Naive thymus-derived CD4-positive, alpha-beta T cell (primary cell): Measurements from ENCODE around the gene FAR2. TPM values are rescaled to one million over a fixed set of nuclear protein-coding genes. Genes with fewer than 3 reads are reported as not detected.

Experiments used
- ATAC-seq: fragments of 150-1000 bp; cut with Tn5 transposase; 2 replicates; pipeline ENCODE4 v1.10.0; 2021; ENCODE audit warnings: mild to moderate bottlenecking, moderate library complexity
- CTCF ChIA-PET: fragments of 350-600 bp; sonication (Branson Sonifier 250); formaldehyde crosslinking; loops from one replicate; lab custom pipeline; 2021; ENCODE audit warnings: antibody characterized with exemption; lab: Charles Lee
- POLR2A ChIA-PET: fragments of 350-600 bp; sonication (Branson Sonifier 250); formaldehyde crosslinking; loops from one replicate; lab custom pipeline; 2021; ENCODE audit warnings: antibody characterized with exemption, inconsistent platforms; lab: Charles Lee
- DNase-seq, 9 donors: peaks; one replicate each; pipeline versions ENCODE4 v3.0.0 to v3.0.0-alpha.2; 2020 to 2022; ENCODE audit warnings: mixed read lengths in 1 of 9
- H3K27ac ChIP-seq: one replicate; pipeline ENCODE4 v1.7.0; 2013; ENCODE audit warnings: mild to moderate bottlenecking, low read depth, low read length, moderate library complexity
- H3K27me3 ChIP-seq, 2 donors: one replicate each; pipeline ENCODE4 v1.7.0; 2013; ENCODE audit warnings: low read length in 2 of 2, mild to moderate bottlenecking in 2 of 2, moderate library complexity in 2 of 2; ENCODE audit not compliant: control insufficient read depth in 2 of 2, insufficient read depth in 2 of 2
- H3K36me3 ChIP-seq, 3 experiments: 1 replicate in 2 of 3; 2 replicates in 1 of 3; pipeline ENCODE4 v1.7.0; 2013; ENCODE audit warnings: low read length in 3 of 3, mild to moderate bottlenecking in 3 of 3, moderate library complexity in 1 of 3; ENCODE audit not compliant: insufficient read depth in 3 of 3, control insufficient read depth in 2 of 3
- H3K4me1 ChIP-seq, 2 donors: one replicate each; pipeline ENCODE4 v1.7.0; 2013; ENCODE audit warnings: low read length in 2 of 2, mild to moderate bottlenecking in 2 of 2, moderate library complexity in 1 of 2; ENCODE audit not compliant: control insufficient read depth in 2 of 2, insufficient read depth in 2 of 2
- H3K4me3 ChIP-seq: 2 replicates; pipeline ENCODE4 v1.7.0; 2013; ENCODE audit warnings: mild to moderate bottlenecking, low read length
- H3K9me3 ChIP-seq, 3 experiments: 1 replicate in 2 of 3; 2 replicates in 1 of 3; pipeline ENCODE4 v1.7.0; 2013; ENCODE audit warnings: low read length in 3 of 3; ENCODE audit not compliant: control insufficient read depth in 2 of 3
- H3K27ac Mint-ChIP-seq, 9 donors: one replicate each; pipeline ENCODE4 v1.8.0; 2020 to 2022; ENCODE audit warnings: mixed read lengths in 9 of 9, mild to moderate bottlenecking in 8 of 9, moderate library complexity in 5 of 9, inconsistent platforms in 2 of 9
- H3K27me3 Mint-ChIP-seq, 5 donors: one replicate each; pipeline ENCODE4 v1.8.0; 2021 to 2022; ENCODE audit warnings: mixed read lengths in 5 of 5, mild to moderate bottlenecking in 1 of 5
- H3K36me3 Mint-ChIP-seq, 5 donors: one replicate each; pipeline ENCODE4 v1.8.0; 2020 to 2022; ENCODE audit warnings: mixed read lengths in 5 of 5, mild to moderate bottlenecking in 3 of 5, inconsistent platforms in 1 of 5
- H3K4me1 Mint-ChIP-seq, 7 donors: one replicate each; pipeline ENCODE4 v1.8.0; 2020 to 2022; ENCODE audit warnings: mixed read lengths in 7 of 7, mild to moderate bottlenecking in 3 of 7, inconsistent platforms in 1 of 7
- H3K4me3 Mint-ChIP-seq, 10 donors: one replicate each; pipeline ENCODE4 v1.8.0; 2020 to 2022; ENCODE audit warnings: mild to moderate bottlenecking in 10 of 10, mixed read lengths in 10 of 10, moderate library complexity in 6 of 10, inconsistent platforms in 2 of 10
- H3K9me3 Mint-ChIP-seq, 11 donors: one replicate each; pipeline ENCODE4 v1.8.0; 2020 to 2022; ENCODE audit warnings: mixed read lengths in 11 of 11, mild to moderate bottlenecking in 4 of 11, inconsistent platforms in 1 of 11, moderate library complexity in 1 of 11
- intact Hi-C, 2 donors: fragments of 100-400 bp; cut with micrococcal nuclease; formaldehyde crosslinking; loops; one replicate each; pipeline ENCODE4 v1.15.1; 2023
- polyA plus RNA-seq, 2 donors: library from polyadenylated mRNA; unstranded; fragments of 300-500 nt; fragmentation: Illumina TruSeq; gene quantifications; one replicate each; pipeline ENCODE4 v1.2.3, GENCODE V29; 2021
- total RNA-seq, 6 experiments: library from RNA in 5 of 6; stranded (reverse) in 5 of 6; gene quantifications; 1 replicate in 5 of 6; 2 replicates in 1 of 6; pipeline ENCODE4 v1.2.3 and lab custom pipeline; 2021 to 2026

Gene FAR2
- total and polyA plus RNA-seq, 7 experiments from 2014 or later = 1.1 to 11.1 (median 1.9) TPM

DNA sequence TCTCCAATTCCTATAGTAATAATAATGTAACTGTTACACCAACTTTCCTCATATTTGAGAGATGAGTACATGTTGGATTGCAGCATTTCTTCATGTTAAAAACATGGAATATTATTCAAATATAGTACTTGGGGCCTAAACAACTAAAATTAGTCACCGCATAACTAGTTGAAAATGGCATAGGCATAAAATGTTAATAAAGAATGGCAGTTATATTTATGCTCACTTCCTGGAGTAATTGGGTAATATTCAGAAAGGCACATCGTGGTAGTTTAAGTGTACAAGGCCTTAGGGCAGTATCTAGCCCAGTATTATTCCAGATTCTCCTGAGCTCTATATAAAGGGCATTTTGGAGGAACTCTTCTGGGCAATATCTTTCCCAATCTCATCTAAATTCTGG is 185.9 kb downstream of the FAR2 start:
- DNase-seq = no peak

DNA sequence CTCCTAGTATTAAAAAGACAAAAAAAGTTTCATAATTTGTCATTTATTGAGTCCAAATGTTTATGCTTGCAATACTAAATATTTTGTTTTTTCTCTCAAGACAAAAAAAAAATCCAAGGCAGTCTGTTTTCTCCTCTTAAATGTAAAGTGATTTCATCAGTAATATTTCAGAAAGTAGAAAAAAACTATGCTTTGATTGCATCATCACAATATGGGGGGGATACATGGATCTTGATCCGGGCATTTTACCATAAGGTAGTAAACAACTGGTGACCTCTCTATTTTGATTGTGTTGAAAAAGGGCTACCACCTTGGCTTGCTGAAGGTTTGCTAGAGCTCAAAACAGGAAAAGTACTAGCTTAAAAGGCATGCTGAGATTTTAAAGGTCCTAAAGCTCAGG is 188.2 kb downstream of the FAR2 start:
- Histone ChIP-seq H3K27me3 (no peaks in the 10 kb centered on the region), H3K36me3 (peaks cover 0 to 18% (median 3%) of the 10 kb centered on the region in 3 experiments), H3K27ac (no peak overlapping the region), H3K4me1 (no peaks in the 10 kb centered on the region), H3K4me3 (no peak overlapping the region), H3K9me3 (no peaks in the 10 kb centered on the region)
- Mint-ChIP-seq H3K27ac (no peak overlapping the region), H3K9me3 (no peaks in the 10 kb centered on the region), H3K4me3 (no peak overlapping the region), H3K4me1 (peaks cover 0 to 2% (median 0%) of the 10 kb centered on the region in 7 donors), H3K27me3 (no peaks in the 10 kb centered on the region), H3K36me3 (peaks cover 4 to 22% (median 6%) of the 10 kb centered on the region in 5 donors)
- ChIA-PET POLR2A (no interaction called here), CTCF (no interaction called here)
- ATAC-seq (no peak), DNase-seq (no peak)
- intact Hi-C loops = no loop called here

More for the DNA sequence above, 185.9 kb downstream of the FAR2 start:
- ATAC-seq = no peak
- Histone ChIP-seq H3K36me3 (peaks cover 0 to 3% (median under 1%) of the 10 kb centered on the region in 3 experiments), H3K4me1 (no peaks in the 10 kb centered on the region), H3K9me3 (no peaks in the 10 kb centered on the region), H3K4me3 (no peak overlapping the region), H3K27ac (no peak overlapping the region), H3K27me3 (no peaks in the 10 kb centered on the region)
- H3K4me3 Mint-ChIP-seq = no peak overlapping the region
- CTCF ChIA-PET = interaction anchor here (0.7 kb wide), 1 partner anchor 17 kb away, joined by 3 read pairs; no protein-coding TSS in a partner anchor
- no peaks in the 10 kb centered on the region for H3K9me3 Mint-ChIP-seq
- no peaks in the 10 kb centered on the region for H3K27me3 Mint-ChIP-seq
- peaks cover 0 to 13% (median 5%) of the 10 kb centered on the region in 5 donors for H3K36me3 Mint-ChIP-seq
- peaks cover 0 to 5% (median 0%) of the 10 kb centered on the region in 7 donors for H3K4me1 Mint-ChIP-seq
- H3K27ac Mint-ChIP-seq = no peak overlapping the region
- intact Hi-C loops = no loop called here
- POLR2A ChIA-PET = no interaction called here

- no peak for DNase-seq
Observed at GRCh38 chr12:29343022-29343799, 194.1 kb downstream of the FAR2 start.

DNA sequence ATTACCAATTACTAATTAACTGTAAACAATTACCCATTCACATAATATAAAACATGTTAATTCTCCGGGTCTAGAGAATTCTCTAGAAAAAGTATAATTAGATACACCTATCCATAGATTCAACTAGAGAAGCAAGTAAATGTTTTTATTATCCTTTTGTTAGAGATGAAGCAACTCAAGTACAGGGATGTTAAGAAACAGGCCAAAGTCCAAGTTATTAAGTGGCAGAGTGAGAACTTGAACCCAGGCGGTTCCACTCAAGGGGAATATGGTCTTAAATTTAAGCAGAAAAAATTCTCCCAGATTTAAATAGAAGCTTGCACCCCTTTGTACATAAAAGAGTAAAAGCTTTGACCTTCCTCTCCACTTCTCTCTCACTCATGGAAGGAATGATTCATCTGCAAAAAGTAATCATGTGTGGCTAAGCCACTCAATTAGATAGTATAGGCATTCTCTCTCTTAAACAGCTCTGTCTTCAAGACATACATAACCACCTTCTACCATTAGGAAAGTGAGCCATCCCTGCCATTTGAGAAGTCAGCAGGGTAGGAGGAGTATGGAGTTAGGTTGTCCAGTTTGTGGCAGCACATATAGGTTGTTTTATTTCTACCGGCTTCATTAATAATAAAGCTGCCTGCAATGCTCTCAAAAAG is 197.8 kb downstream of the FAR2 start:
- intact Hi-C loops = no loop called here
- Histone ChIP-seq H3K27ac (no peak overlapping the region), H3K36me3 (peaks cover 0 to 51% (median 18%) of the 10 kb centered on the region in 3 experiments), H3K27me3 (no peaks in the 10 kb centered on the region), H3K4me3 (no peak overlapping the region), H3K9me3 (no peaks in the 10 kb centered on the region), H3K4me1 (no peaks in the 10 kb centered on the region)
- H3K27ac Mint-ChIP-seq = peak overlapping the region in 4 of 9 donors; percentile 6 to 57 (median 26)
- H3K36me3 Mint-ChIP-seq = peaks cover 7 to 34% (median 23%) of the 10 kb centered on the region in 5 donors
- H3K4me1 Mint-ChIP-seq = peaks cover 0 to 4% (median 0%) of the 10 kb centered on the region in 7 donors
- DNase-seq (no peak), ATAC-seq (no peak)
- ChIA-PET CTCF (interaction anchor here (0.6 kb wide), 1 partner anchor 52 kb away, joined by 3 read pairs; no protein-coding TSS in a partner anchor), POLR2A (no interaction called here)
- no peak overlapping the region for H3K4me3 Mint-ChIP-seq
- H3K9me3 Mint-ChIP-seq = no peaks in the 10 kb centered on the region
- H3K27me3 Mint-ChIP-seq = no peaks in the 10 kb centered on the region

More at GRCh38 chr12:29343022-29343799, 194.1 kb downstream of the FAR2 start:
- Mint-ChIP-seq H3K27me3 (no peaks in the 10 kb centered on the region), H3K4me1 (peaks cover 0 to 2% (median 0%) of the 10 kb centered on the region in 7 donors), H3K36me3 (peaks cover 7 to 38% (median 19%) of the 10 kb centered on the region in 5 donors), H3K27ac (peak overlapping the region in 4 of 9 donors; percentile 1 to 42 (median 20)), H3K4me3 (no peak overlapping the region), H3K9me3 (no peaks in the 10 kb centered on the region)
- Histone ChIP-seq H3K36me3 (peaks cover 0 to 59% (median 11%) of the 10 kb centered on the region in 3 experiments), H3K4me1 (no peaks in the 10 kb centered on the region), H3K4me3 (no peak overlapping the region), H3K27ac (no peak overlapping the region), H3K27me3 (no peaks in the 10 kb centered on the region), H3K9me3 (no peaks in the 10 kb centered on the region)
- intact Hi-C loops = no loop called here
- POLR2A ChIA-PET = interaction anchor here (0.6 kb wide), 1 partner anchor 70 kb away, joined by 3 read pairs; no protein-coding TSS in a partner anchor
- CTCF ChIA-PET = no interaction called here
- no peak for ATAC-seq

- H3K36me3 ChIP-seq = peaks cover 0 to 34% (median 25%) of the 10 kb centered on the region in 3 experiments
- no peak overlapping the region for H3K27ac ChIP-seq
- H3K4me1 Mint-ChIP-seq = peaks cover 0 to 4% (median 0%) of the 10 kb centered on the region in 7 donors
- DNase-seq = no peak
- H3K27me3 ChIP-seq = no peaks in the 10 kb centered on the region
- peaks cover 0 to 24% (median 8%) of the 10 kb centered on the region in 5 donors for H3K36me3 Mint-ChIP-seq
- no peaks in the 10 kb centered on the region for H3K27me3 Mint-ChIP-seq
- H3K27ac Mint-ChIP-seq = no peak overlapping the region
- ATAC-seq = no peak
- H3K9me3 ChIP-seq = no peaks in the 10 kb centered on the region
- H3K4me3 ChIP-seq = no peak overlapping the region
- H3K4me3 Mint-ChIP-seq = no peak overlapping the region
- ChIA-PET CTCF (no interaction called here), POLR2A (no interaction called here)
- intact Hi-C loops = loop anchor here in 1 of 2 donors (2.0 kb wide), 1 partner anchor 79 kb away; no protein-coding TSS in a partner anchor
- no peaks in the 10 kb centered on the region for H3K4me1 ChIP-seq
- H3K9me3 Mint-ChIP-seq = no peaks in the 10 kb centered on the region
Observed at GRCh38 chr12:29350080-29350479, 201.0 kb downstream of the FAR2 start.

- H3K9me3 ChIP-seq = no peaks in the 10 kb centered on the region
- ATAC-seq = no peak
Observed at GRCh38 chr12:29354954-29355353, 205.9 kb downstream of the FAR2 start.

More at GRCh38 chr12:29354954-29355353, 205.9 kb downstream of the FAR2 start:
- H3K27ac Mint-ChIP-seq = peak overlapping the region in 2 of 9 donors; percentile 27 to 37
- ChIA-PET POLR2A (no interaction called here), CTCF (no interaction called here)
- DNase-seq = no peak
- intact Hi-C loops = loop anchor here in 1 of 2 donors (2.0 kb wide), 1 partner anchor 14 kb away; no protein-coding TSS in a partner anchor
- H3K4me1 ChIP-seq = no peaks in the 10 kb centered on the region
- H3K4me3 Mint-ChIP-seq = no peak overlapping the region
- H3K27me3 Mint-ChIP-seq = no peaks in the 10 kb centered on the region
- no peaks in the 10 kb centered on the region for H3K9me3 Mint-ChIP-seq
- peaks cover 0 to 20% (median 10%) of the 10 kb centered on the region in 5 donors for H3K36me3 Mint-ChIP-seq
- no peak overlapping the region for H3K27ac ChIP-seq
- H3K4me3 ChIP-seq = no peak overlapping the region
- peaks cover 0 to 4% (median 0%) of the 10 kb centered on the region in 7 donors for H3K4me1 Mint-ChIP-seq
- peaks cover 0 to 37% (median 12%) of the 10 kb centered on the region in 3 experiments for H3K36me3 ChIP-seq
- no peaks in the 10 kb centered on the region for H3K27me3 ChIP-seq
